ENCODE results near the gene NUPR1. TPM values are rescaled to one million over a fixed set of nuclear protein-coding genes. Genes with fewer than 3 reads are reported as not detected.
"Not testable (repeated sequence)": the region's sequence is repeated elsewhere in the genome, so short reads cannot be mapped to it uniquely, and the experiment has no call there.

NUPR1 gene
- total RNA-seq, 1 experiment from 2014 or later: 16.6 TPM

GRCh38 chr16:28502290-28502689 is 36.5 kb downstream of the NUPR1 start:
- H3K4me3 Mint-ChIP-seq (ENCODE audit: unreplicated experiment): no peak overlapping the region
- Histone ChIP-seq H3K4me3 (ENCODE audit: low read depth, low read length) (no peak overlapping the region), H3K9me3 (no peaks in the 10 kb centered on the region), H3K4me1 (peaks cover 11% of the 10 kb centered on the region), H3K27me3 (replicated peaks; ENCODE audit: control insufficient read depth, insufficient read depth, low read length) (no peaks in the 10 kb centered on the region), H3K36me3 (ENCODE audit: control insufficient read depth, insufficient read depth, low read length) (no peaks in the 10 kb centered on the region)
- BruUV-seq (replicated peaks): no TSS peak
- H3K9me3 Mint-ChIP-seq (ENCODE audit: unreplicated experiment): no peaks in the 10 kb centered on the region
- no peak for TF ChIP-seq CTCF (IDR thresholded peaks at IDR 0.05; ENCODE audit: insufficient read depth in 1 of 2, low read depth in 1 of 2, low read length in 1 of 2, severe bottlenecking in 1 of 2, unreplicated experiment in 1 of 2)
- intact Hi-C loops (cut with micrococcal nuclease; ENCODE audit: unreplicated experiment): no loop called here
- POLR2A ChIA-PET: no interaction called here
- no peaks in the 10 kb centered on the region for H3K4me1 Mint-ChIP-seq (ENCODE audit: low read depth, unreplicated experiment)
- CTCF ChIA-PET: no interaction called here
- no peak for DNase-seq
- no peaks in the 10 kb centered on the region for H3K36me3 Mint-ChIP-seq (ENCODE audit: insufficient read depth, unreplicated experiment)
- no peaks in the 10 kb centered on the region for H3K27me3 Mint-ChIP-seq (ENCODE audit: insufficient read depth, unreplicated experiment)
- H3K27ac Mint-ChIP-seq (ENCODE audit: unreplicated experiment): no peak overlapping the region

GRCh38 chr16:28501258-28502232 is 37.2 kb downstream of the NUPR1 start:
- Histone ChIP-seq H3K9me3 (no peaks in the 10 kb centered on the region), H3K4me3 (ENCODE audit: low read depth, low read length) (no peak overlapping the region), H3K27me3 (replicated peaks; ENCODE audit: control insufficient read depth, insufficient read depth, low read length) (no peaks in the 10 kb centered on the region), H3K36me3 (ENCODE audit: control insufficient read depth, insufficient read depth, low read length) (no peaks in the 10 kb centered on the region), H3K4me1 (peaks cover 11% of the 10 kb centered on the region)
- Mint-ChIP-seq H3K4me1 (ENCODE audit: low read depth, unreplicated experiment) (peaks cover 7% of the 10 kb centered on the region), H3K27ac (ENCODE audit: unreplicated experiment) (no peak overlapping the region), H3K36me3 (ENCODE audit: insufficient read depth, unreplicated experiment) (peaks cover 5% of the 10 kb centered on the region), H3K4me3 (ENCODE audit: unreplicated experiment) (no peak overlapping the region), H3K27me3 (ENCODE audit: insufficient read depth, unreplicated experiment) (peaks cover 5% of the 10 kb centered on the region), H3K9me3 (ENCODE audit: unreplicated experiment) (no peaks in the 10 kb centered on the region)
- CTCF ChIA-PET: no interaction called here
- no peak for DNase-seq
- TF ChIP-seq CTCF (IDR thresholded peaks at IDR 0.05; ENCODE audit: insufficient read depth in 1 of 2, low read depth in 1 of 2, low read length in 1 of 2, severe bottlenecking in 1 of 2, unreplicated experiment in 1 of 2): no peak
- POLR2A ChIA-PET: no interaction called here
- no TSS peak for BruUV-seq (replicated peaks)
- intact Hi-C loops (cut with micrococcal nuclease; ENCODE audit: unreplicated experiment): no loop called here

GRCh38 chr16:28500476-28501180 is 38.1 kb downstream of the NUPR1 start:
- H3K36me3 ChIP-seq (ENCODE audit: control insufficient read depth, insufficient read depth, low read length); DNase-seq; intact Hi-C loops (cut with micrococcal nuclease; ENCODE audit: unreplicated experiment); H3K27ac Mint-ChIP-seq (ENCODE audit: unreplicated experiment); H3K4me3 Mint-ChIP-seq (ENCODE audit: unreplicated experiment); BruUV-seq (replicated peaks); H3K36me3 Mint-ChIP-seq (ENCODE audit: insufficient read depth, unreplicated experiment); POLR2A ChIA-PET; H3K4me1 ChIP-seq; H3K4me1 Mint-ChIP-seq (ENCODE audit: low read depth, unreplicated experiment); H3K27me3 Mint-ChIP-seq (ENCODE audit: insufficient read depth, unreplicated experiment); H3K9me3 Mint-ChIP-seq (ENCODE audit: unreplicated experiment); H3K9me3 ChIP-seq; CTCF ChIA-PET; H3K27me3 ChIP-seq (replicated peaks; ENCODE audit: control insufficient read depth, insufficient read depth, low read length); H3K4me3 ChIP-seq (ENCODE audit: low read depth, low read length): not testable (repeated sequence)
